GM12875 (cell line): ENCODE data around the gene LCAT.

ENCODE experiments used
- H3K4me3 ChIP-seq: one replicate; pipeline ENCODE4 v1.5.1; 2011; ENCODE audit warnings: low read depth, low read length, control low read depth
- TF ChIP-seq, protein P1 (sequence below): IDR thresholded peaks from 2 replicates; pipeline ENCODE4 v1.5.1; 2011; ENCODE audit warnings: low read depth, mild to moderate bottlenecking, control low read depth, inconsistent platforms, low read length, moderate library complexity, borderline replicate concordance; ENCODE audit not compliant: insufficient read depth

Gene LCAT

DNA sequence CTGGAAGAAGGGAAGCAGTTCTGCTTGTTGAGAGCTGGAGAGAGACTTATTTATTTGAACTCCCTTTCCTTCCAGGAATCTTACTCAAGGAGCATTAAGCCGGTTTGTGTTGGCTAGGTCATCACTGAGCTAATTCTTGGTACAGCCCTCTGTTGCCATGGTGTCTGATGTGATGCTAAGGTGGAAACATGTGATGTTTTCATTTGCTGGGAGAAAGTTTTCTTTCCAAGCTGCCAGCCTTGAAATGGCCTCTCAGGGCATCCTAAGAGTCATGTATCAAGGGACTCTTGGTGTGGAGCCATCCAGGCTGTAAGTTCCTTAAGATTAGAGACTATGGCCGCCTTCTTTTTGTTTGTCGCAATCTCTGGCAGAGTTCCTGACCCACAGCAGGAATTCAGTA lies 46.7 kb downstream of the LCAT start:
- TF ChIP-seq, protein P1, sequence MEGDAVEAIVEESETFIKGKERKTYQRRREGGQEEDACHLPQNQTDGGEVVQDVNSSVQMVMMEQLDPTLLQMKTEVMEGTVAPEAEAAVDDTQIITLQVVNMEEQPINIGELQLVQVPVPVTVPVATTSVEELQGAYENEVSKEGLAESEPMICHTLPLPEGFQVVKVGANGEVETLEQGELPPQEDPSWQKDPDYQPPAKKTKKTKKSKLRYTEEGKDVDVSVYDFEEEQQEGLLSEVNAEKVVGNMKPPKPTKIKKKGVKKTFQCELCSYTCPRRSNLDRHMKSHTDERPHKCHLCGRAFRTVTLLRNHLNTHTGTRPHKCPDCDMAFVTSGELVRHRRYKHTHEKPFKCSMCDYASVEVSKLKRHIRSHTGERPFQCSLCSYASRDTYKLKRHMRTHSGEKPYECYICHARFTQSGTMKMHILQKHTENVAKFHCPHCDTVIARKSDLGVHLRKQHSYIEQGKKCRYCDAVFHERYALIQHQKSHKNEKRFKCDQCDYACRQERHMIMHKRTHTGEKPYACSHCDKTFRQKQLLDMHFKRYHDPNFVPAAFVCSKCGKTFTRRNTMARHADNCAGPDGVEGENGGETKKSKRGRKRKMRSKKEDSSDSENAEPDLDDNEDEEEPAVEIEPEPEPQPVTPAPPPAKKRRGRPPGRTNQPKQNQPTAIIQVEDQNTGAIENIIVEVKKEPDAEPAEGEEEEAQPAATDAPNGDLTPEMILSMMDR, result no peak
- no peak overlapping the region for H3K4me3 ChIP-seq

- TF ChIP-seq, protein P1, result no peak
- peak overlapping the region; percentile 93 for H3K4me3 ChIP-seq
Observed at GRCh38 chr16:67893743-67894399, 50.0 kb downstream of the LCAT start.

GRCh38 chr16:67892899-67893742 lies 50.8 kb downstream of the LCAT start, which contains the start of gene PSKH1:
TSS of gene PSKH1 (plus strand) at chr16:67893254. CDS start at chr16:67908750, 15,496 bp downstream.
- TF ChIP-seq, protein P1, result no peak
- peak within 1 kb of the TSS; percentile 93 for H3K4me3 ChIP-seq

- TF ChIP-seq, protein P1, result no peak
- peak overlapping the region; percentile 30 for H3K4me3 ChIP-seq
Observed at GRCh38 chr16:67892375-67892774, 51.5 kb downstream of the LCAT start.
